ENCODE results near the gene TIMM10. TPM values are rescaled to one million over a fixed set of nuclear protein-coding genes. Genes with fewer than 3 reads are reported as not detected.

TIMM10 gene
- total RNA-seq, 1 donor from 2014 or later, result 19.1 TPM

- Histone ChIP-seq H3K27me3 (no peaks in the 10 kb centered on the region), H3K4me2 (no peak overlapping the region), H3K27ac (no peak overlapping the region), H3K9me3 (ENCODE audit: low read depth) (no peaks in the 10 kb centered on the region), H2AFZ (replicated peaks) (no peak overlapping the region), H3K9ac (no peak overlapping the region), H4K20me1 (ENCODE audit: low read depth) (peaks cover 6% of the 10 kb centered on the region), H3K4me3 (no peak overlapping the region), H3K36me3 (no peaks in the 10 kb centered on the region), H3K79me2 (ENCODE audit: low read depth) (no peaks in the 10 kb centered on the region), H3K4me1 (peaks cover 5% of the 10 kb centered on the region), H3F3A (ENCODE audit: low read depth) (peaks cover 8% of the 10 kb centered on the region)
- Mint-ChIP-seq H3K27me3 (ENCODE audit: insufficient read depth, low read depth) (peaks cover 8% of the 10 kb centered on the region), H3K27ac (no peak overlapping the region), H3K9me3 (no peaks in the 10 kb centered on the region), H3K4me3 (no peak overlapping the region), H3K36me3 (peaks cover 3% of the 10 kb centered on the region), H3K4me1 (peaks cover 8% of the 10 kb centered on the region)
- no peak for DNase-seq (ENCODE audit: low spot score)
- TF ChIP-seq, protein P1, sequence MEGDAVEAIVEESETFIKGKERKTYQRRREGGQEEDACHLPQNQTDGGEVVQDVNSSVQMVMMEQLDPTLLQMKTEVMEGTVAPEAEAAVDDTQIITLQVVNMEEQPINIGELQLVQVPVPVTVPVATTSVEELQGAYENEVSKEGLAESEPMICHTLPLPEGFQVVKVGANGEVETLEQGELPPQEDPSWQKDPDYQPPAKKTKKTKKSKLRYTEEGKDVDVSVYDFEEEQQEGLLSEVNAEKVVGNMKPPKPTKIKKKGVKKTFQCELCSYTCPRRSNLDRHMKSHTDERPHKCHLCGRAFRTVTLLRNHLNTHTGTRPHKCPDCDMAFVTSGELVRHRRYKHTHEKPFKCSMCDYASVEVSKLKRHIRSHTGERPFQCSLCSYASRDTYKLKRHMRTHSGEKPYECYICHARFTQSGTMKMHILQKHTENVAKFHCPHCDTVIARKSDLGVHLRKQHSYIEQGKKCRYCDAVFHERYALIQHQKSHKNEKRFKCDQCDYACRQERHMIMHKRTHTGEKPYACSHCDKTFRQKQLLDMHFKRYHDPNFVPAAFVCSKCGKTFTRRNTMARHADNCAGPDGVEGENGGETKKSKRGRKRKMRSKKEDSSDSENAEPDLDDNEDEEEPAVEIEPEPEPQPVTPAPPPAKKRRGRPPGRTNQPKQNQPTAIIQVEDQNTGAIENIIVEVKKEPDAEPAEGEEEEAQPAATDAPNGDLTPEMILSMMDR (IDR thresholded peaks at IDR 0.05), result no peak
- no peak for TF ChIP-seq EZH2phosphoT487 (IDR thresholded peaks at IDR 0.05)
- no peak for TF ChIP-seq EZH2 (IDR thresholded peaks at IDR 0.05)
Observed at GRCh38 chr11:57523419-57523818, 7.1 kb downstream of the TIMM10 start.

GRCh38 chr11:57521116-57521515 is 9.4 kb downstream of the TIMM10 start:
- peaks cover 20% of the 10 kb centered on the region for H3K27me3 ChIP-seq

GRCh38 chr11:57516061-57516443 is 14.5 kb downstream of the TIMM10 start:
- Mint-ChIP-seq H3K27ac (no peak overlapping the region), H3K9me3 (peaks cover 2% of the 10 kb centered on the region), H3K27me3 (ENCODE audit: insufficient read depth, low read depth) (peaks cover 49% of the 10 kb centered on the region), H3K36me3 (no peaks in the 10 kb centered on the region), H3K4me1 (peaks cover 10% of the 10 kb centered on the region), H3K4me3 (peak overlapping the region; percentile 91)
- Histone ChIP-seq H3K79me2 (ENCODE audit: low read depth) (no peaks in the 10 kb centered on the region), H3K9ac (no peak overlapping the region), H3F3A (ENCODE audit: low read depth) (peaks cover 26% of the 10 kb centered on the region), H3K4me2 (peak overlapping the region; percentile 89), H4K20me1 (ENCODE audit: low read depth) (peaks cover 15% of the 10 kb centered on the region), H3K27me3 (peaks cover 65% of the 10 kb centered on the region), H3K4me1 (peaks cover 16% of the 10 kb centered on the region), H2AFZ (replicated peaks) (peak overlapping the region; percentile 91), H3K27ac (no peak overlapping the region), H3K9me3 (ENCODE audit: low read depth) (no peaks in the 10 kb centered on the region), H3K4me3 (peak overlapping the region; percentile 59), H3K36me3 (no peaks in the 10 kb centered on the region)
- TF ChIP-seq EZH2 (IDR thresholded peaks at IDR 0.05), result no peak
- TF ChIP-seq, protein P1 (IDR thresholded peaks at IDR 0.05), result no peak
- DNase-seq (ENCODE audit: low spot score), result no peak

More at GRCh38 chr11:57521116-57521515, 9.4 kb downstream of the TIMM10 start:
- Mint-ChIP-seq H3K4me3 (no peak overlapping the region), H3K27me3 (ENCODE audit: insufficient read depth, low read depth) (peaks cover 21% of the 10 kb centered on the region), H3K27ac (no peak overlapping the region), H3K9me3 (peaks cover 2% of the 10 kb centered on the region), H3K4me1 (no peaks in the 10 kb centered on the region), H3K36me3 (peaks cover 3% of the 10 kb centered on the region)
- Histone ChIP-seq H3K27ac (no peak overlapping the region), H3K4me2 (no peak overlapping the region), H3K4me3 (no peak overlapping the region), H3K36me3 (no peaks in the 10 kb centered on the region), H3F3A (ENCODE audit: low read depth) (peaks cover 3% of the 10 kb centered on the region), H3K9me3 (ENCODE audit: low read depth) (no peaks in the 10 kb centered on the region), H4K20me1 (ENCODE audit: low read depth) (no peaks in the 10 kb centered on the region), H2AFZ (replicated peaks) (no peak overlapping the region), H3K79me2 (ENCODE audit: low read depth) (no peaks in the 10 kb centered on the region), H3K9ac (no peak overlapping the region), H3K4me1 (peaks cover 1% of the 10 kb centered on the region)
- DNase-seq (ENCODE audit: low spot score), result no peak
- TF ChIP-seq EZH2phosphoT487 (IDR thresholded peaks at IDR 0.05) (no peak), EZH2 (IDR thresholded peaks at IDR 0.05) (no peak)
- TF ChIP-seq, protein P1 (IDR thresholded peaks at IDR 0.05), result no peak
